Ishikawa (cell line): ENCODE data around the gene ADAM17.

Experiments
- CEBPB ChIP-seq: IDR thresholded peaks from 2 replicates; pipeline ENCODE4 v1.6.1; 2012
- CREB1 ChIP-seq: IDR thresholded peaks from 2 replicates; pipeline ENCODE4 v1.6.1; 2012; ENCODE audit warnings: low read depth
- EGR1 ChIP-seq: IDR thresholded peaks from 2 replicates; pipeline ENCODE4 v1.6.1; 2012
- EP300 ChIP-seq: IDR thresholded peaks from 2 replicates; pipeline ENCODE4 v1.6.1; 2012; ENCODE audit warnings: borderline replicate concordance
- FOXM1 ChIP-seq: IDR thresholded peaks from 2 replicates; pipeline ENCODE4 v1.6.1; 2012; ENCODE audit warnings: low read depth, borderline replicate concordance
- NFIC ChIP-seq: IDR thresholded peaks from 2 replicates; pipeline ENCODE4 v1.6.1; 2012
- RAD21 ChIP-seq: IDR thresholded peaks from 2 replicates; pipeline ENCODE4 v1.6.1; 2012; ENCODE audit warnings: low read depth
- TAF1 ChIP-seq: IDR thresholded peaks from 2 replicates; pipeline ENCODE4 v1.6.1; 2012; ENCODE audit warnings: low read depth, mild to moderate bottlenecking
- TCF12 ChIP-seq: IDR thresholded peaks from 2 replicates; pipeline ENCODE4 v1.6.1; 2012; ENCODE audit warnings: low read depth
- TEAD4 ChIP-seq: IDR thresholded peaks from 2 replicates; pipeline ENCODE4 v1.6.1; 2012
- YY1 ChIP-seq: IDR thresholded peaks from 2 replicates; pipeline ENCODE4 v1.6.1; 2012; ENCODE audit warnings: low read depth
- ZBTB7A ChIP-seq: IDR thresholded peaks from 2 replicates; pipeline ENCODE4 v1.6.1; 2012; ENCODE audit warnings: low read depth
- TF ChIP-seq, protein P1 (sequence below): IDR thresholded peaks from 2 replicates; pipeline ENCODE4 v1.6.1; 2012
- TF ChIP-seq, protein P2 (sequence below): IDR thresholded peaks from 2 replicates; pipeline ENCODE4 v1.6.1; 2012; ENCODE audit warnings: low read depth, mild to moderate bottlenecking
- TF ChIP-seq, protein P3 (sequence below): IDR thresholded peaks from 2 replicates; pipeline ENCODE4 v1.6.1; 2012

Gene ADAM17

DNA sequence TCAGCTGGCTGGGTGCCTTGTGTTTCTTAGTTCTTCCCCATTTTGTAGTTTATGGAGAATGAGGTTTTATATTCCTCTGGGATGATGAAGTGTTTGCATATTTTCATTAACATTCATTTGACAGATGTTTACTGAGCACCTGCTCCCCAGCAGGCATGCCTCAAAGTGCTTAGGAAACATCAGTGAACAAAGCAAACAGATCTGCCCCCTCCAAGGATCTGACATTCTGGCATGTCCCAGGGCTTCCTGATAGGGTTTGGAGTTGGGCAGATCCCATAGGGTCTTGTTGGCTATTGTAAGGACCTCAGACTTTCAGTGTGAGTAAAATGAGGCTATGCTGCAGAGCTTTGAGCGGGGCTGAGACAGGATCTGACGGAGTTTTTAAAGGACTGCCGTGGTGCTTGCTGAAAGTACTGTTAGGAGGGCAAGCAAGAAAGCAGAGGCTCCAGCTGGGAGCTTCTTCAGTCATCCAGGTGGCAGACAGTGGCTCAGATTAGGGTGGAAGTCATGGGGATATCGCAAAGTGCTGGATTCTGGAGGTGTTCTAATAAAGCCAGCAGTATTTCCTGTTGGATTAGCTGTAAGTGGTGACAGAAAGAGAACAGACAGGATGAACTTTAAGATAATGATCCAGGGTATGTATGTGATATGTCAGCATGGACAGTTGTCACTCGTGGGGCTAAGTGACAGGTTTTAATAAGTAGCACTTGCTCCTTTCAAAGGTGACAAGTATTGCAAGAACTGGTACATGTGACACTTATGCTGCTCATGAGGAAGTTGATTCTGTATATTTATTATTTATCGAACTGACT, 92.5 kb downstream of the ADAM17 start:
- TF ChIP-seq FOXM1: no peak
- TF ChIP-seq, protein P1, sequence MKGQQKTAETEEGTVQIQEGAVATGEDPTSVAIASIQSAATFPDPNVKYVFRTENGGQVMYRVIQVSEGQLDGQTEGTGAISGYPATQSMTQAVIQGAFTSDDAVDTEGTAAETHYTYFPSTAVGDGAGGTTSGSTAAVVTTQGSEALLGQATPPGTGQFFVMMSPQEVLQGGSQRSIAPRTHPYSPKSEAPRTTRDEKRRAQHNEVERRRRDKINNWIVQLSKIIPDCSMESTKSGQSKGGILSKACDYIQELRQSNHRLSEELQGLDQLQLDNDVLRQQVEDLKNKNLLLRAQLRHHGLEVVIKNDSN: no peak
- no peak for TF ChIP-seq EGR1
- TF ChIP-seq TCF12: no peak
- no peak for TF ChIP-seq ZBTB7A
- TF ChIP-seq, protein P2, sequence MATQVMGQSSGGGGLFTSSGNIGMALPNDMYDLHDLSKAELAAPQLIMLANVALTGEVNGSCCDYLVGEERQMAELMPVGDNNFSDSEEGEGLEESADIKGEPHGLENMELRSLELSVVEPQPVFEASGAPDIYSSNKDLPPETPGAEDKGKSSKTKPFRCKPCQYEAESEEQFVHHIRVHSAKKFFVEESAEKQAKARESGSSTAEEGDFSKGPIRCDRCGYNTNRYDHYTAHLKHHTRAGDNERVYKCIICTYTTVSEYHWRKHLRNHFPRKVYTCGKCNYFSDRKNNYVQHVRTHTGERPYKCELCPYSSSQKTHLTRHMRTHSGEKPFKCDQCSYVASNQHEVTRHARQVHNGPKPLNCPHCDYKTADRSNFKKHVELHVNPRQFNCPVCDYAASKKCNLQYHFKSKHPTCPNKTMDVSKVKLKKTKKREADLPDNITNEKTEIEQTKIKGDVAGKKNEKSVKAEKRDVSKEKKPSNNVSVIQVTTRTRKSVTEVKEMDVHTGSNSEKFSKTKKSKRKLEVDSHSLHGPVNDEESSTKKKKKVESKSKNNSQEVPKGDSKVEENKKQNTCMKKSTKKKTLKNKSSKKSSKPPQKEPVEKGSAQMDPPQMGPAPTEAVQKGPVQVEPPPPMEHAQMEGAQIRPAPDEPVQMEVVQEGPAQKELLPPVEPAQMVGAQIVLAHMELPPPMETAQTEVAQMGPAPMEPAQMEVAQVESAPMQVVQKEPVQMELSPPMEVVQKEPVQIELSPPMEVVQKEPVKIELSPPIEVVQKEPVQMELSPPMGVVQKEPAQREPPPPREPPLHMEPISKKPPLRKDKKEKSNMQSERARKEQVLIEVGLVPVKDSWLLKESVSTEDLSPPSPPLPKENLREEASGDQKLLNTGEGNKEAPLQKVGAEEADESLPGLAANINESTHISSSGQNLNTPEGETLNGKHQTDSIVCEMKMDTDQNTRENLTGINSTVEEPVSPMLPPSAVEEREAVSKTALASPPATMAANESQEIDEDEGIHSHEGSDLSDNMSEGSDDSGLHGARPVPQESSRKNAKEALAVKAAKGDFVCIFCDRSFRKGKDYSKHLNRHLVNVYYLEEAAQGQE: no peak
- no peak for TF ChIP-seq TEAD4
- TF ChIP-seq EP300: no peak
- TF ChIP-seq, protein P3, sequence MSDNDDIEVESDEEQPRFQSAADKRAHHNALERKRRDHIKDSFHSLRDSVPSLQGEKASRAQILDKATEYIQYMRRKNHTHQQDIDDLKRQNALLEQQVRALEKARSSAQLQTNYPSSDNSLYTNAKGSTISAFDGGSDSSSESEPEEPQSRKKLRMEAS: no peak
- no peak for TF ChIP-seq YY1
- TF ChIP-seq RAD21: no peak
- no peak for TF ChIP-seq CREB1
- TF ChIP-seq TAF1: no peak

DNA sequence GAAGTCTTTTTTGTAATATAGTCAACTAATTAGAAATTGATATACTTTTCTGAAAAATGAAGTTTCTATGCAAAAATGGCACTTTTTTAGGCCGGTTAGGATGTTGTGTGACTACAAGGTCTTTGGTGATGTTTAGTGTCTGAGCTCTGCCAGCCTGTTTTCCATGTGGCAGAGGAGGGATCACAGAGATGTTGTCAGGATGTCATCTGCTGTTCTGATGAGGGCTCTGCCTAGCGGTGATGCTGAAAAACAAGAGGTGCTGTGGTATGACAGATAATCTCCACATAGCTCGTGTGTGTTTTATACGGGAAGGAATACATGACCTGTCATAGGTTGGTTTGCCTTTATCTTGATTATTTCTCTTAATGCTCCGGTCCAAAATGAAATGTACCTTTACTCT, 93.3 kb downstream of the ADAM17 start:
- TF ChIP-seq, protein P3: no peak
- TF ChIP-seq EGR1: no peak

DNA sequence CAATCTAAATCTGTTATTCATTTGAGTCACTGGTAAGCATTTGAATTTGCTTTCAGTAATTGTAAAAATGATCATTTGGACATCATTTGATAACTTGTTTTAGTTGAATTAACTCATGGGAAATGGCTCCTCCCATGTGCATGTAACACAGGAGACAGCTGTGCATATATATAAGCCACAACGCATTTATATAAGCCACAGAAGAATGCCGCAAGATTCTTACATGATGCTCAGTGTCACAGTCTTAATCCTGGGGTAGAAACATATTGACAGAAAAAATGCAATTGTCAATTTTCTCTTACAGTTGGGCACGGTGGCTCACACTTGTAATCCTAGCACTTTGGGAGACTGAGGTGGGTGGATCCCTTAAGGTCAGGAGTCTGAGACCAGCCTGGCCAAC, 94.6 kb downstream of the ADAM17 start:
- TF ChIP-seq NFIC: no peak
- no peak for TF ChIP-seq ZBTB7A
- TF ChIP-seq CREB1: no peak
- TF ChIP-seq, protein P1: no peak
- no peak for TF ChIP-seq TCF12
- TF ChIP-seq YY1: no peak
- TF ChIP-seq, protein P3: no peak
- no peak for TF ChIP-seq FOXM1

DNA sequence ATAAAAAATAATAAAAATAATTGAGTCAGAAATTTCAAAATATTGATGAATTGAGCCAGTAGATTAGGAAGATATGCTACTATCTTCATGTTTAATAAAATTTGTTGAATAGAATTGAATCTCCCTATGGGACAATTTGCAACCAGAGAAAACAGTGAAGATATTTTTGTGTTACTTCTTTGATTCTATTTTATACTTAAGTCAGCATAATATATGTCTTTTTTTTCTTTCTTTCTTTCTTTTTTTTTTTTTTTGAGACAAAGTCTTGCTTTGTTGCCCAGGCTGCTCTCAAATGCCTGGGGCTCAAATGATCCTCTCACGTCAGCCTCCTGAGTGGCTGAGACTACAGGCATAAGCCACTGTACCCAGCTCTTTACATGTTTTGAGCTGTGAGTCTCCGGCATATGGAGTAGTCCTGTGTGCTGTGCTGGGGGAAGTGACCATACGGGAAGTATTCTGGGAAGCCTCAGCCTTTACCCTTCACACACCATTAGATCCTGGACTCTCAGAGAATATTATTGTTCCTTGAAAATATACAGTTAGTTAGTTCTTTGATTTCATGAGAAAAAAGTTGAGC, 95.1 kb downstream of the ADAM17 start:
- no peak for TF ChIP-seq TAF1
- no peak for TF ChIP-seq TEAD4
- no peak for TF ChIP-seq RAD21
- TF ChIP-seq NFIC: no peak
- TF ChIP-seq, protein P1: no peak
- TF ChIP-seq ZBTB7A: no peak
- TF ChIP-seq CEBPB: no peak
- no peak for TF ChIP-seq CREB1
- no peak for TF ChIP-seq EGR1
- no peak for TF ChIP-seq YY1
- TF ChIP-seq, protein P3: no peak
- TF ChIP-seq EP300: no peak
- TF ChIP-seq, protein P2: no peak
- no peak for TF ChIP-seq FOXM1
- TF ChIP-seq TCF12: no peak

DNA sequence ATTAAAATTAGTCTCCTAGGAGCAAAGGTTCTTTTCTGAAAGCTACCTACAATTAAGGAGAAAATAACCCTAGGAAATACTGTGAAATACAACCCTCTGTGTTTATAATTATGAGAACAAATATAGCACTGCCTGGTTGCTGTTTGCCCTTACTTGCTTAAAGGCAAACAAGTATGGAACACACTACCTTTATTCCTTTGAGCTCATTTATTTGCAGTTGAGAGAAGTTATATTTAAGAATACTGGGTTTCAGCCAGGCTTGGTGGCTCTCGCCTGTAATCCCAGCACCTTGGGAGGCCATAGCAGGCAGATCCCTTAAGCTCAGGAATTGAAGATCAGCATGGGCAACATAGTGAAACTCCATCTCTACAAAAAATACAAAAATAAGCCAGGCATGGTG, 104.4 kb downstream of the ADAM17 start:
- no peak for TF ChIP-seq CREB1
- TF ChIP-seq YY1: no peak
